OCI-LY3 (cell line): ENCODE measurements around the gene MXD3.

ENCODE experiments used
- EZH2phosphoT487 ChIP-seq: fragments of 200-600 bp; shearing (Covaris generic); IDR thresholded peaks from 2 replicates; pipeline ENCODE4 v1.6.1; 2018; ENCODE audit warnings: antibody characterized with exemption, mixed run types, low read depth
- TF ChIP-seq, protein P1 (sequence below): fragments of 200-600, 300-600 bp; sonication (generic); IDR thresholded peaks from 2 replicates; pipeline ENCODE4 v1.5.1; 2014; ENCODE audit warnings: antibody characterized with exemption, low read length, low read depth

DNA sequence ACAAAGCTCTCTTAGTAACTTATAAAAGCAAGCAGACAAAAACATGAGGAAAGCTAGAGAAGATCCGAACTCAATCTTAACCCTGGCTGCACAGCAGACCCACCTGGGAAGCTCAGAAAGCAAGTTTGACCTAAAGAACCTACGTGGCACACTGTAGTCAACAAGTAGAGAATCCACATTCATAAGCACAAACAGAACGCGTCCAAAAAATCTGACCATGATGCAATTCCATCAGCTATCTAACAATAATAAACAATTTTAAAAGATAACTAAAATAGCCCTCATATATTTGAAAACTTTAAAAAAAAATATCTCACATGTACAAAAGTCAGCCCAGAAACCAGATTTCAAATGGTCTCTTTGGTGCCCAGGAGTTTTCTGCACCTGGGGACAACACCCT, 35.1 kb upstream of the MXD3 start:
- TF ChIP-seq, protein P1, sequence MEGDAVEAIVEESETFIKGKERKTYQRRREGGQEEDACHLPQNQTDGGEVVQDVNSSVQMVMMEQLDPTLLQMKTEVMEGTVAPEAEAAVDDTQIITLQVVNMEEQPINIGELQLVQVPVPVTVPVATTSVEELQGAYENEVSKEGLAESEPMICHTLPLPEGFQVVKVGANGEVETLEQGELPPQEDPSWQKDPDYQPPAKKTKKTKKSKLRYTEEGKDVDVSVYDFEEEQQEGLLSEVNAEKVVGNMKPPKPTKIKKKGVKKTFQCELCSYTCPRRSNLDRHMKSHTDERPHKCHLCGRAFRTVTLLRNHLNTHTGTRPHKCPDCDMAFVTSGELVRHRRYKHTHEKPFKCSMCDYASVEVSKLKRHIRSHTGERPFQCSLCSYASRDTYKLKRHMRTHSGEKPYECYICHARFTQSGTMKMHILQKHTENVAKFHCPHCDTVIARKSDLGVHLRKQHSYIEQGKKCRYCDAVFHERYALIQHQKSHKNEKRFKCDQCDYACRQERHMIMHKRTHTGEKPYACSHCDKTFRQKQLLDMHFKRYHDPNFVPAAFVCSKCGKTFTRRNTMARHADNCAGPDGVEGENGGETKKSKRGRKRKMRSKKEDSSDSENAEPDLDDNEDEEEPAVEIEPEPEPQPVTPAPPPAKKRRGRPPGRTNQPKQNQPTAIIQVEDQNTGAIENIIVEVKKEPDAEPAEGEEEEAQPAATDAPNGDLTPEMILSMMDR = no peak
- no peak for TF ChIP-seq EZH2phosphoT487
